ENCODE measurements around the gene MSANTD1.

DNA sequence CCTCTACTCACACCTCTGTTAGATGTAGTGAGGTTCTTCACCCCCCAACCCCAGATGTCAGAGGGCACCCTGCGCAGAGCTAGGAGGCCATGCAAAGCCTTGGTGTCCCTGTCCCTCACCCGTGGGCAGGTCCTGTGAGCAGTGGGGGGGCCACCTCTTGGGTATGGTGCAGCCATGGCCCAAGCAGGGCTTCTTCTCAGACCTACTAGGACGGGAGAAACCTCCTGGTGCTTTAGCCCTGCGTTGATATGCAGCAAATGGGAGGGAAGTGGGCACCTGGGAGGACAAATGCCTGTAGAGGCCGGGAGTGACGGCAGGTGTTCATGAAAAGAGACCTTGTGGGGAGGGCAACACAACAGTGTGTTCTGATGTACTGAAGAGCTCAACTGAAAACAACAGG is 38.5 kb upstream of the MSANTD1 start:
- TF ChIP-seq CTCF (conservative IDR thresholded peaks at IDR 0.05) = no peak
- no peak for TF ChIP-seq ZFX (IDR thresholded peaks at IDR 0.05)

Measured in C4-2B (cell line).